ENCODE data around the gene TSHZ2.

DNA sequence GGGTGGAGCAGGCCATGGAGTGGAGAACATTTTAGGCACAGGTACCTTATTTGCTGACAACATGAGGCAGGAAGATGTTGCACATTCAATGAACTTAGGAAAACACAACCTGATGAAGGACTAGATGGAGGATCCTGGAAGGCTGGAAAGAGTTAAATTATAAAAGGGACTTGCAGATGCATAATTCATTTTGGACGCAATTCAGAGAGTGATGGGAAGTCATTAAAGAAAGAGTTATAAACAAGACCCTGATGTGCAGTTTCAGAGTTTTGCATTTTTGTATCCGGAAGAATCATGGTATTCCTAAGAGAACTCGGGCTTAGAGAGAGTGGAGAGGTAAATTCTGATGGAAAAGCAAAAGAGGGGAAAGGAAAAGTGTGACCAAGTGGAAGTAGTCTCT, 104.5 kb downstream of the TSHZ2 start:
- TF ChIP-seq POLR2A (IDR thresholded peaks at IDR 0.05) (no peak), CTCF (IDR thresholded peaks at IDR 0.05) (no peak)

Data from heart left ventricle (tissue), 13 donors.